NCI-H226 (cell line): ENCODE measurements around the gene KCNE1.
"Not testable (repeated sequence)": the region's sequence is repeated elsewhere in the genome, so short reads cannot be mapped to it uniquely, and the experiment has no call there.

Experiments
- DNase-seq: peaks from one replicate; pipeline ENCODE4 v3.0.0-alpha.2; 2015

KCNE1 gene

DNA sequence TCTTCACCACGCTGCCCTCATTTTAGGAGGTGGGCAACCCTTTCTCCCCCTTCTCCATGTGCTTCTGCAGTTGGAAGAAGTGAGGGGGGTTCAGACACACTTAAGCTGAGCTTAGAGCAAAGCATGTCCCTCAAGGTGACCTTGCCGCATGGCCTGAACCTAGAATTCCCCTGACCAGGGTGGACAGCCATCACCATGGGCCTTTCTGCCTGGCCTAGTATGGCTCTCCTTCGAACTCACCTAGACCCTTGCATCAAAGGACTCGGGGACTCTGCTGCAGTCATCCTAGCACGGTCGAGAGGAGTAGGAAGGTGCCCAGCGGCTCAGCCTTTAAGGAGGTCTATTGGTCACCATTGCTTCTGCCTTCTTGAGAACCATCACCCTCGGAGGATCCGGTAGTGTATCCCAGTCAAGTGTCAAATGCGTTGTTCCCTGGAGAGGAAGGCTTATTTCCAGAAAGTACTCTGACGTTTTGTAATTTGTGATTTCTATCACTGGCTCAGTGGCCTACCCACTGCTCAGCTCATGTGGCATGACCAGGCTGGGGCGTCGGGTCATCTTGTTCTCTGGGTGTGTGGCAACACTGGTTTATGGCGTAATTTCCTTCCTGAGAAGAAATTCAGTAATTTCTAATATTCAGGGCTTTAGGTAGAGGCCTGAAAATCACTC lies at the start of gene KCNE1:
KCNE1 (minus strand) TSS at position 424 of the 669 bp plus-strand sequence. CDS start 62,576 bp downstream, outside the sequence.
- DNase-seq = no peak

DNA sequence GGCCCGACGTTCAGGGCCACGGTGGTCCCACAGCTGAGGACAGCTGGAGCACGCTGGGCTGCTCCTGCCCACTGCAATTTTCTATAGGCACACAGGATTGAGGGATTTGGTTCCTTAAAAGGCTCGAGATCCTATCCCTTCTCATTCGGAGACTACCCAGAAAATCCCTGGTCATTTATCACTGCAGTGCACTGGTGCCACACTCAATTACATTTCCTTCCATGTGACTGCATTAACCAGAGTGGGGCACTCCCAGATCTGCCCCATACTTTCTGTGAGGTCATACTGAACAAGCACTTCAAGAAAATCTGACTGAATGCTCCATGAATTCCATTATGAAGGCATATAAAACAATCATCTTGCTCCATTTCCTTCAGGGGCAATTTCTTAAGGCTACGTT lies 49.8 kb upstream of the KCNE1 start:
- no peak for DNase-seq

DNA sequence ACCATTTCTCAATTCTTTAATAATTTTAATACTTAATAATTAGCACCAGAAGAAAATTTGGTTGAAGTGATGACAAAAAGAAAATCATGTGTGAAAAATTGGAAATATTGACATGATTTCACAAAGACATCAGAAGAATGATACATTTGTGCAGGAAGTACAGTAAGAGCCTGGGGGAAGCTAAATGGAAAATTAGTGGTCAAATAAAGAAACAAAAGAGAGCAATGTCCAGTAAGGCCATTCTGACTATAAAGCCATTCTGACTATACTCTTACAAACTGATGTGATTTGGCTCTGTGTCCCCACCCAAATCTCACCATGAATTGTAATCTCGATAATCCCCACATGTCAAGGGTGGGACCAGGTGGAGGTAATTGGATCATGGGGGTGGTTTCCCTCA lies 48.6 kb upstream of the KCNE1 start:
- no peak for DNase-seq

DNA sequence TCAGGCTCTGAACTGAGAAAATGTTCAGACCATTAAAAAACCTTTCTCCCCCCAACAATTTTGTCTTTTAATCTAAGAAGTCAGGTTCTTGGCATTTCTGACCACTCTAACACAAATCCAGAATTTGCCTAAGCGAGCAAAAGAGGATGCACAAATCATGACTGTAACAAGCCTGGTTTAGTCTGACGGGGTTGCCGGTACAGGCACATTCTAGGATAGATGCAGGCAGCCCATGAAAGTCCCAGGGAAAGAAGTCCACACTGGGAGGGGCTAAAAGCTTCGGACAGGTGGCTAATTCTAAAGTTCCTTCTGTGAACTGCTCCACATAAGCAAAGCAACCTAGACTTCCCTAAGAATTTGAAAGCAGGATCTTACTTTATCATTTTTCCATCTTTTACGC lies 48.0 kb upstream of the KCNE1 start:
- no peak for DNase-seq

DNA sequence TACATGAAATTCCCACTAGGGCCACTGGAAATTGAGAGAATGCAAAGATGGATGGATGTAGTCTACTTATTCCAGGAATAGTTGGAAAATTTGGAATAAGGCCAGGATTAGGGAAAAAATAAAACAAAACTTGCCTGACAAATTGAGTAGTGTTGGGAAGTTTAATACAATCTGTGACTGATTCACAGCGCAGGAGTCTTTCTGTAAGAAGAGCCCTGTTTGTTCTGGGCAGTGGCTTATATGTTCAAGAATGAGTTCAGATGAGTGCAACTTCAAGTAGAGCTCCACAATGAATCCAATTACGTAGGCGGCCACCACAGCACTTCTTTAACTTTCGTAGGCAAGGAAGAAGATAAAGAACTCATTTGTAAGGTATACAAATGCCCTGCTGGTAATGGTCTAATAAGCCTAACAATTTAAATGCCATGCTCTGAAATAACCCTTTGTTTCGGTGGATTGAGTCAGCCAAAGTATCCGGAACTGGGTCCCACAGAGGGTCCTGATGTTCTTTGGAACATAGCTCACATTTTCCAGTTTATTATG lies 47.1 kb upstream of the KCNE1 start:
- DNase-seq = no peak

- DNase-seq = no peak
Measured at GRCh38 chr21:34558166-34558565, 46.2 kb upstream of the KCNE1 start.

- DNase-seq = no peak
Measured at GRCh38 chr21:34557261-34557660, 45.3 kb upstream of the KCNE1 start.

DNA sequence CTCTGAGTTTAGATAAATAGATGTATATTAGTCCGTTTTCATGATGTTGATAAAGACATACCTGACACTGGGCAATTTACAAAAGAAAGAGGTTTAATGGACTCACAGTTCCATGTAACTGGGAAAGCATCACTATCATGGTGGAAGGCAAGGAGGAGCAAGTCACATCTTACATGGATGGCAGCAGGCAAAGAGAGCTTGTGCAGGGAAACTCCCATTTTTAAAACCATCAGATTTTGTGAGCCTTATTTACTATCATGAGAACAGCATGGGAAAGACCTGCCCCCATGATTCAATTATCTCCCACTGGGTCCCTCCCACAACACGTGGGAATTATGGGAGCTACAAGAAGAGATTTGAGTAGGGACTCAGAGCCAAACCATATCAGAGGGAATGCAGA lies 42.7 kb upstream of the KCNE1 start:
- not testable (repeated sequence) for DNase-seq

- no peak for DNase-seq
Measured at GRCh38 chr21:34554227-34554626, 42.2 kb upstream of the KCNE1 start.

DNA sequence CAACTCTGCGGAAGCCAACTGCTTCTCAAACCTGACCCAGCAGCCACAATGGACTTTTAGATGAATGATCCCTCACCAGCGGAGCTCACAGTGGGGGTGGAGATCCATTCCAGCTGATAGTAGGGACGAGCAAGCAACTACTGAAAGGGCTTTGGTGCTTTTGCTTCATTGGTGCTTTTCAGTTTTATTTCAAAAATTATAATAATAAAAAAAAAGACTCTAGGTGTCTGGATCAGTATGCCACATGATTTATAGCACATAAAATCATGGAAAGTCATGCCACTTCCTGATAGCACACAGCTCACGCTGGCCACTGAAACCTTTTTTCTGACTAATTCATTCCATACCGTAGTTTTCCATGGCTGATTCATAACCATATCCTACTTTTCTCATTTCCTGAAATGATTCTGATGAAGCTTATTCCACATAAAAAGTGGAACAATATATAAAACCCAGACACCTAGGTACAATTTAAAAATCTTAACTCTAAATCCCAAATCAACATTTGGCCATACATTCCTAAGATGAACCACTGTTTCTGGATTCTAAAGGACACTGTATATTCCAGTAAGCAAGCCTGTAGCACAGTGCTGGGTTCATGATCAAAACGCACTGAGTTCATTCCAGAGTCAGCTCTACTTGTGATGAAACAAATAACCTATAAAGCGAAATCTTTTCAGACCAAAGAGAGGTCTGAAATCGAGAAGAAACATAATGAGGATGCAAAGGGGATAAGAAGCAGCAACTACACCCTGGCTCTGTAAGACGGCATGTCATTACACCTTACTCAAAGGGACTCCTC lies 41.3 kb upstream of the KCNE1 start:
- DNase-seq = peak; percentile 69

DNA sequence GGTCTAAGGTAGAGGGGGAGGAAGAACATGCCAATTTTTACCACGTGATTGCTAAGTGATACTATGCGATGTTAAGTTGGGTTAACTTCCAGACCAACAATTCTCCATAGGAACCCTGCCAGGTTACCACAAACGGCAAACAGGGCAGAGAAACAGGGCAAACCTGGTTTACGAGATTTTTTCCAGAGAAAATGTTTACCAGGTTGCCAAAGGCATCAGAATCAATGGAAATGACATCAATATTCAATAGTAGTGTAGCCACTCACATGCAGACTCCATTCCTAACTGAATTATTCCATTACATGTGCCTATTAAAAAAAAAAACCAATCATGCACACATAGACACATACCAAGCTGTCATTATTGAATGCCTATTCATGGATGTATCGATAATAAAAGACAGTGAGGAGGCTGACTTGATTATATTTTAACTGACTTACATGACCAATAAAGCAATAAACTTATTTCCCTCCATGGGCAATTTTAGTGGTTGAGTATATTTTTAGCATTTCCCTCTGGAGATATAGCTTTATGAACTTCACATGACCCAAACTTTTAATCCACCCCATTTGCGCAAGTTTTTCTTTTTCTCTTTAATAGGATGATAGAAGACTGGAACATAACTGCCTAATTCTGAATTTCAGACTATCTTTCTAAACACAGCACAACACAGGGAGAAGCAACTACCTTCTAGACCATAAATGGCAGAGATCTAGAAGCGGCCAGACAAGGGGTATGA lies 40.5 kb upstream of the KCNE1 start:
- DNase-seq = no peak

- no peak for DNase-seq
Measured at GRCh38 chr21:34550182-34550799, 38.3 kb upstream of the KCNE1 start.

GRCh38 chr21:34548781-34549376 lies 36.9 kb upstream of the KCNE1 start:
- DNase-seq = no peak

DNA sequence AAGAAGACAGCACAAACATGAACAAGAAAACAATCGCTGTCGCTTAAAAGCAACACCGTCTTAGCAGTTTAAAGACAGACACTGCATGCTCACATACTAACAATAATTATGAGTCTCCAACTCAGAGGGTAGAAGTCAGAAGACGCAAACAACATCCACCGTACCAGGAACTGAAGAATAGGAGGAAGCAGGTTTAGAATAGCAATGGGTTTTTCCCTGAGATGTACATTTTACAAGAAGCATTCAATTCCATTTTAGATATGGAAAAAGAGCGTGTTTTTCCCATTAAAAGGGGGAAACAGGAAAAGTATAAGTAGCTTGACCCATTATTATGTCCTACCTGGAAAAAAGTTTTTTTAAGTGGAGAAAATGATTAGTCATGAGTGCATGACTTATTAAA lies 34.5 kb upstream of the KCNE1 start:
- DNase-seq = no peak

DNA sequence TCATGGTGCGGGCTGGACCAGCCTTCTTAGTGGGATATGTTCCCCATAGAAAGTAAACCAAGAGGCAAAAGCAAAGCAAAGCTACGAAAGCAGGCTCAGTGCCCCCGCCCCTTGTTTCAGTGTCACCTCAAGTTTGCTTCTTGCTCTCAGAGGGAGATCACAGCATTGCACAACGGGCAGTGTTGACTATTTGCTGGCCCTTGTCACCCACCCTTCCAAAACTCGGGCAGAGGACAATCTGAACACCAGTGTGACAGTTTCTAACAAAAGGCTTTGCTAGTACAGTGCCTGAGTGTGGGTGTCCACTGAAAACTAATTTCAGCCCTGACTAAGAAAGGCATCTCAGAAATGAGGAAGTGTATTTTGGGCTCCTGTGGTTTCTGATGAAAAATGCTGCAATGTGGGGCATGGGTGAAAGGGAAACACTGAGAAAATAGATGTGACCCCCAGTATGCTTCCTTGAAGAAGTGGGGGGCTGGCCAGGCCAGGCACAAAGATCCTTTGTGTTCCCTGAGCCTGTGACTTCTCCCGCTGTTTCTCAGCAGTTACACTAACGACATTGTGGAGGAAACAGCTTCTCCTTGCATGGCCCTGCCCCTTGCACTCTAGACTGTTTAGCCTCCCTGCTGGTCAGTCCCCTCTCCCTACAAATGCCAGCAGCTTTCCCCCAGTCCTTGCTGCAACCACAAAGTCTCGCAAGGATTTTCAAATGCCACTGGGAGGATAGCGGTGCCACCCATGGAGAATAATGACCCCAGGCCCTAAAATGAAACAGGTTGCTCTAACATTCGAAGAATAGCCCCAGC lies 33.3 kb upstream of the KCNE1 start:
- peak; percentile 38 for DNase-seq

GRCh38 chr21:34544032-34544496 lies 32.1 kb upstream of the KCNE1 start:
- DNase-seq = peak; percentile 65

GRCh38 chr21:34543017-34543416 lies 31.0 kb upstream of the KCNE1 start:
- DNase-seq = no peak

GRCh38 chr21:34540206-34540605 lies 28.2 kb upstream of the KCNE1 start:
- no peak for DNase-seq

DNA sequence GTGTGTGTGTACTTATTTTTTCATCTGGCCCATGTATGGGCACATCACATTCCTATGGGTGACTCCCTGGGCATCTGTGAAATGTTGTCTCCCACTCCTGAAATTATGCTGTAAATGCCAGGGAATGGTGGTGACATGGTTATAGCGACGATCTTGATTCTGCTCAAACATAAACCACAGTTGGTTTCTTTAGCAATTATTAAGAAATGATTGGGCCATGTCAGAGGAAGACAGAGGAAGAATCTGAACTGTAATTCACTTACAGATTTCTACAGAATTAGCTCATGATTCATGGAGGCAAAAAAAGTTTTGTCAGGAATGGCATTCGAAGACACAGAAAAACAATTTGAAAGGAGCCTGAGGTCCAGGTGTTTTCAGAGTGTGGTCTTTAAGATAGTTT lies 25.8 kb upstream of the KCNE1 start:
- DNase-seq = peak; percentile 10

GRCh38 chr21:34536820-34537219 lies 24.8 kb upstream of the KCNE1 start:
- DNase-seq = no peak

DNA sequence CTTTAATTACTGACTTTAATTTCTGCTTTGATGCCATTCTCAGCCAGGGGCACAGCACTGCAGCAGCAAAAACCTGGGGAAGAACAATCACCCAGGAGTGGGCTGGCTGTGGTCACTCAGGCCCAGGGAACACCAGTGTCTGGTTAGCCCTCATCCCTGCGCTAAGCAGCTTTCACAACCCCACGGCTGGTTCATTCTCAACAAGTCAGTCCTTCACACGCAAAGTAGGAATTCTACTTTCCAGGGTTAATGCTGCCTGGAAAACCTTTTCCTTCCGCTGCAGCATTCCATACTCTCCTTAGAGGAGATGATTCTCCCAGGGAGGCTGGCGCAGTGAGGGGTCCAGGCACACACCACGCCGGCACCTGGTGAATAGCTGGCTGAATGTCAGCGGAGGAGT lies 24.3 kb upstream of the KCNE1 start:
- DNase-seq = no peak

DNA sequence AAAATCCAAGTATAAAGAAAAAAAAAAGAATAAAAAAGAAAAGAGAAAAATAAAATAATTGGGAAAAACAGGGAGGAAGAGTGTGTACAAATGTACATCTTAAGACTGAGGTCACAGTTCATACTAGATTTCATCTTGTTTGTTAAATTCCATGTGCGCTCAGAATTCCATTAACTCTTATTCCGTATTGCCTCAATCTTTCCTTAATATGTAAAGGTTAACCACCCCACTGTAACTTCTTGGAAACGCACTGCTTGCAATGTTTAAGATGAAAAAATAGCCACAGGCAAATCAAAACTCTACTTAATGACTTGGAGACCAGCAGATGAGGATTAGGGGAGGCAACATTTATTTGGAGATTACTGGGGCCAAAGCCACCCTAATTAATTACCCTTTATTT lies 23.9 kb upstream of the KCNE1 start:
- DNase-seq = no peak
